ENCODE data around the gene WDR93.

DNA sequence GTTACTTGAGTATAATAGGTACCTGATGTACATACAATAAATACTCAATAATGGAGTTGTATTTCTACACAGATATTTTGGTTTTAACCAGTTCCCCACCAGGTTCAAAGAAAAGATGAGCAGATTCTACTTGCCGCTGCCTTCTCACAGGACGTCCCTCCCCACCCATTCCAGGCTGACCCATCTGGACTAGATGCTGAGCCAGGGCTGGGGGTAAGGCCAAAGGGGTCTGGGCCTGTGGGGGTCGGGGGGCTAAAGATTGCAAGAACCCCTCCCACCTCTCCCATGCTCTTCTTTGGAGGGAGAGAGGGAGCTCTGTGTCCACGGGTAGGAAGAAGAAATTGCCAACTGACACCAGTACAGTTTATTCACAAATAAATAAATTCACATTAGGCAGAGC, 58.9 kb downstream of the WDR93 start:
- TF ChIP-seq, protein P1, sequence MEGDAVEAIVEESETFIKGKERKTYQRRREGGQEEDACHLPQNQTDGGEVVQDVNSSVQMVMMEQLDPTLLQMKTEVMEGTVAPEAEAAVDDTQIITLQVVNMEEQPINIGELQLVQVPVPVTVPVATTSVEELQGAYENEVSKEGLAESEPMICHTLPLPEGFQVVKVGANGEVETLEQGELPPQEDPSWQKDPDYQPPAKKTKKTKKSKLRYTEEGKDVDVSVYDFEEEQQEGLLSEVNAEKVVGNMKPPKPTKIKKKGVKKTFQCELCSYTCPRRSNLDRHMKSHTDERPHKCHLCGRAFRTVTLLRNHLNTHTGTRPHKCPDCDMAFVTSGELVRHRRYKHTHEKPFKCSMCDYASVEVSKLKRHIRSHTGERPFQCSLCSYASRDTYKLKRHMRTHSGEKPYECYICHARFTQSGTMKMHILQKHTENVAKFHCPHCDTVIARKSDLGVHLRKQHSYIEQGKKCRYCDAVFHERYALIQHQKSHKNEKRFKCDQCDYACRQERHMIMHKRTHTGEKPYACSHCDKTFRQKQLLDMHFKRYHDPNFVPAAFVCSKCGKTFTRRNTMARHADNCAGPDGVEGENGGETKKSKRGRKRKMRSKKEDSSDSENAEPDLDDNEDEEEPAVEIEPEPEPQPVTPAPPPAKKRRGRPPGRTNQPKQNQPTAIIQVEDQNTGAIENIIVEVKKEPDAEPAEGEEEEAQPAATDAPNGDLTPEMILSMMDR (IDR thresholded peaks at IDR 0.05) = no peak
- TF ChIP-seq ZFX (IDR thresholded peaks at IDR 0.05; ENCODE audit: borderline replicate concordance) = no peak
